K562 (cell line): Measurements from ENCODE around the gene PSORS1C1. TPM values are rescaled to one million over a fixed set of nuclear protein-coding genes. Genes with fewer than 3 reads are reported as not detected.

Experiments used
- ATAC-seq: fragments of 200-7000 bp; cut with Tn5 transposase; 3 replicates; pipeline ENCODE4 v1.9.1; 2020; ENCODE audit warnings: moderate library complexity
- BruUV-seq: library from RNA; stranded (reverse); fragments of 400-500 nt; replicated peaks from 2 replicates; lab custom pipeline; 2021; lab: Mats Ljungman, UMichigan
- CTCF ChIA-PET: fragments of 300-600 bp; formaldehyde crosslinking; extraction: SDS; loops from one replicate; lab custom pipeline; 2021; ENCODE audit warnings: low intra/inter-chr PET ratio; lab: Yijun Ruan, JAX
- POLR2A ChIA-PET: fragments of 300-600, 350-650 bp; sonication (Branson Sonifier 250); formaldehyde crosslinking; extraction: SDS; loops from one replicate; lab custom pipeline; 2021; ENCODE audit warnings: antibody characterized with exemption, inconsistent platforms; lab: Yijun Ruan, JAX
- DNase-seq, 4 experiments: peaks; one replicate each; pipeline versions ENCODE4 v3.0.0 to v3.0.0-alpha.2; 2011 to 2018; ENCODE audit warnings: low spot score in 3 of 4, mixed read lengths in 3 of 4; ENCODE audit errors: extremely low read depth in 1 of 4
- FAIRE-seq: peaks from 2 replicates; lab custom pipeline; 2011; peaks lifted over from hg19 to GRCh38; lab: Jason Lieb, UNC
- H2AFZ ChIP-seq: 2 replicates; pipeline ENCODE4 v1.6.0; 2011; ENCODE audit warnings: low read depth, low read length, control low read depth, inconsistent platforms
- H3K27ac ChIP-seq: fragments of 200-600 bp; 3 replicates; pipeline ENCODE4 v1.8.0; 2011; ENCODE audit warnings: low read depth, mild to moderate bottlenecking, control low read depth, inconsistent platforms, low read length, moderate library complexity, mixed read lengths; ENCODE audit errors: extremely low read depth
- H3K27me3 ChIP-seq, 2 experiments: fragments of 300-600 bp in 1 of 2; 2 replicates in 1 of 2; 3 replicates in 1 of 2; pipeline versions ENCODE4 v1.6.0 to v1.8.0; 2011; ENCODE audit warnings: inconsistent platforms in 2 of 2, low read length in 2 of 2, mild to moderate bottlenecking in 1 of 2, mixed read lengths in 1 of 2, moderate library complexity in 1 of 2; ENCODE audit not compliant: control insufficient read depth in 2 of 2, insufficient read depth in 2 of 2
- H3K36me3 ChIP-seq: fragments of 300-600 bp; 3 replicates; pipeline ENCODE4 v1.8.0; 2011; ENCODE audit warnings: mild to moderate bottlenecking, low read length, inconsistent platforms; ENCODE audit not compliant: control insufficient read depth, insufficient read depth
- H3K4me1 ChIP-seq, 2 experiments: fragments of 200-600 bp in 1 of 2; replicated peaks in 1 of 2; 2 replicates in 1 of 2; 3 replicates in 1 of 2; pipeline versions ENCODE4 v1.5.1 to v1.8.0; 2011; ENCODE audit warnings: inconsistent platforms in 2 of 2, low read length in 2 of 2, mild to moderate bottlenecking in 1 of 2, mixed read lengths in 1 of 2, moderate library complexity in 1 of 2; ENCODE audit not compliant: control insufficient read depth in 2 of 2, insufficient read depth in 2 of 2
- H3K4me2 ChIP-seq: 2 replicates; pipeline ENCODE4 v1.6.1; 2011; ENCODE audit warnings: low read length, control low read depth, inconsistent platforms, mixed read lengths; ENCODE audit not compliant: insufficient read depth
- H3K4me3 ChIP-seq: fragments of 200-600 bp; sonication (generic), shearing (Covaris generic); 2 replicates; pipeline ENCODE4 v1.5.1; 2016; ENCODE audit warnings: control low read depth, inconsistent platforms
- H3K79me2 ChIP-seq: fragments of 200-600 bp; 3 replicates; pipeline ENCODE4 v1.8.0; 2011; ENCODE audit warnings: low read length, inconsistent platforms; ENCODE audit not compliant: control insufficient read depth, insufficient read depth
- H3K9ac ChIP-seq, 2 experiments: 2 replicates each; pipeline versions ENCODE4 v1.6.0 to v1.6.1; 2011; ENCODE audit warnings: low read depth in 2 of 2, low read length in 2 of 2, control low read depth in 1 of 2, inconsistent platforms in 1 of 2, mild to moderate bottlenecking in 1 of 2, mixed read lengths in 1 of 2; ENCODE audit not compliant: insufficient read depth in 1 of 2
- H3K9me1 ChIP-seq: one replicate; pipeline ENCODE4 v1.6.0; 2011; ENCODE audit warnings: inconsistent platforms, mild to moderate bottlenecking, low read length, moderate library complexity; ENCODE audit not compliant: control insufficient read depth, insufficient read depth
- H3K9me3 ChIP-seq: replicated peaks from 2 replicates; pipeline ENCODE4 v1.5.1; 2011; ENCODE audit warnings: low read depth, low read length, inconsistent platforms; ENCODE audit not compliant: control insufficient read depth, insufficient read depth
- H4K20me1 ChIP-seq: replicated peaks from 2 replicates; pipeline ENCODE4 v1.6.1; 2011; ENCODE audit warnings: low read length, inconsistent platforms, mixed read lengths; ENCODE audit not compliant: control insufficient read depth, insufficient read depth
- CHD1 ChIP-seq: fragments of 200-600 bp; sonication (generic); IDR thresholded peaks from one replicate; pipeline ENCODE4 v1.6.1; 2012; ENCODE audit warnings: mild to moderate bottlenecking, moderate library complexity, low read length, inconsistent platforms
- ELF1 ChIP-seq: fragments of 200-800 bp; sonication (Bioruptor generic); IDR thresholded peaks from 2 replicates; pipeline ENCODE4 v1.6.1; 2016; ENCODE audit warnings: missing genetic modification characterization, missing compliant biosample characterization
- OTX1 ChIP-seq: fragments of 450-650 bp; formaldehyde crosslinking; IDR thresholded peaks from 2 replicates; pipeline ENCODE4 v1.4.0; 2022; ENCODE audit warnings: mild to moderate bottlenecking
- RFX1 ChIP-seq: fragments of 450-650 bp; IDR thresholded peaks from 2 replicates; pipeline ENCODE4 v1.6.1; 2016; ENCODE audit warnings: mild to moderate bottlenecking, moderate library complexity
- SETDB1 ChIP-seq: IDR thresholded peaks from one replicate; pipeline ENCODE4 v1.6.1; 2012; ENCODE audit warnings: low read length, control low read depth, inconsistent platforms
- SNIP1 ChIP-seq: fragments of 450-650 bp; IDR thresholded peaks from 2 replicates; pipeline ENCODE4 v1.7.1; 2017; ENCODE audit warnings: low read depth, mild to moderate bottlenecking
- STAG1 ChIP-seq: sonication (generic); formaldehyde crosslinking; IDR thresholded peaks from 2 replicates; pipeline ENCODE4 v1.5.0; 2020; ENCODE audit warnings: missing genetic modification reagents, borderline replicate concordance
- ZNF764 ChIP-seq: fragments of 250-450 bp; sonication (Bioruptor Pico); IDR thresholded peaks from 2 replicates; pipeline ENCODE4 v1.4.0; 2020; ENCODE audit warnings: low read depth, mild to moderate bottlenecking, moderate library complexity
- WGBS: fragments of 100-300 bp; shearing (Covaris generic); methylation state at CpG from one replicate; pipeline ENCODE4 v1.1.6; 2016; ENCODE audit warnings: low coverage, mixed read lengths; ENCODE audit not compliant: insufficient coverage; ENCODE audit errors: missing lambda C conversion rate; 5-methylcytosine and 5-hydroxymethylcytosine counted together
- in situ Hi-C: fragments of 300-500 bp; cut with MboI; formaldehyde crosslinking; loops from 4 replicates; pipeline ENCODE4 v1.15.0; 2018; ENCODE audit warnings: inconsistent platforms, mixed read lengths
- intact Hi-C: fragments of 100-400 bp; cut with micrococcal nuclease; formaldehyde crosslinking; loops from 2 replicates; pipeline ENCODE4 v1.14.2; 2022
- polyA plus RNA-seq, 8 experiments: library from polyadenylated mRNA; depleted of rRNA in 4 of 8; stranded (reverse) in 5 of 8; unstranded in 3 of 8; fragments of >200 nt; fragmentation: Nextera tagmentation in 2 of 8; fragmentation: Illumina TruSeq in 1 of 8; extraction: Ambion mirVana in 2 of 8; extraction: Trizol in 1 of 8; gene quantifications; 2 replicates each; pipeline versions ENCODE4 v1.2.1 to v1.2.3, GENCODE V29; 2011 to 2014; ENCODE audit warnings: inconsistent platforms in 1 of 8, missing spikeins in 1 of 8
- total RNA-seq, 7 experiments: library from RNA; depleted of rRNA in 6 of 7; stranded (reverse); fragments of >200 nt in 6 of 7; fragmentation: Illumina TruSeq in 2 of 7; extraction: Trizol in 2 of 7; gene quantifications; 2 replicates each; pipeline versions ENCODE4 v1.2.1 to v1.2.3, GENCODE V29; 2011 to 2021; ENCODE audit warnings: low replicate concordance in 1 of 7

PSORS1C1 gene
- total and polyA plus RNA-seq, 9 of the 15 experiments (the other 6 are each of a cell fraction or from before 2014, with no cell fraction given): 0.11 TPM; not detected in 8

- TF ChIP-seq CHD1 (no peak), RFX1 (no peak)
- TF ChIP-seq, all 486 proteins: peak for 0
These were observed 51.4 kb downstream of the PSORS1C1 start (continued) for GRCh38 chr6:31165986-31166385.

- no peaks in the 10 kb centered on the region for H3K9me3 ChIP-seq
- TF ChIP-seq ELF1 (tag) (no peak), SNIP1 (no peak), SETDB1 (no peak), OTX1 (no peak), STAG1 (no peak), ZNF764 (CRISPR knock-in tag) (no peak)
- 0 out of 2 replicates have a peak overlapping the region, but pooled peaks have one; percentile 64 for H2AFZ ChIP-seq
- ChIA-PET POLR2A (interaction anchor here (0.6 to 2.0 kb wide), 8 partner anchors 10 to 456 kb away, joined by 3 to 7 read pairs (median 4); partner anchors contain the start of genes MICA and TCF19), CTCF (no interaction called here)
- H3K4me1 ChIP-seq: peaks cover 17 to 25% of the 10 kb centered on the region in 2 experiments
- no peak overlapping the region for H3K9ac ChIP-seq
- no TSS peak for BruUV-seq
- H3K27me3 ChIP-seq: no peaks in the 10 kb centered on the region
- ATAC-seq: no peak
- H3K79me2 ChIP-seq: no peaks in the 10 kb centered on the region
- 80% methylated on average over 3 of the region's 3 CpGs for WGBS
- peak; percentile 56 for FAIRE-seq
- H3K9me1 ChIP-seq: no peaks in the 10 kb centered on the region
- intact Hi-C loops: no loop called here
- no peaks in the 10 kb centered on the region for H4K20me1 ChIP-seq
- DNase-seq: no peak
- H3K36me3 ChIP-seq: no peaks in the 10 kb centered on the region
- no peak overlapping the region for H3K4me3 ChIP-seq
- in situ Hi-C loops: no loop called here
- H3K27ac ChIP-seq: no peak overlapping the region
- H3K4me2 ChIP-seq: no peak overlapping the region
These were observed 54.0 kb downstream of the PSORS1C1 start for GRCh38 chr6:31168606-31169005.
